ENCODE data around the gene KLRC3.
"Not testable (repeated sequence)": the region's sequence is repeated elsewhere in the genome, so short reads cannot be mapped to it uniquely, and the experiment has no call there.

KLRC3 gene

DNA sequence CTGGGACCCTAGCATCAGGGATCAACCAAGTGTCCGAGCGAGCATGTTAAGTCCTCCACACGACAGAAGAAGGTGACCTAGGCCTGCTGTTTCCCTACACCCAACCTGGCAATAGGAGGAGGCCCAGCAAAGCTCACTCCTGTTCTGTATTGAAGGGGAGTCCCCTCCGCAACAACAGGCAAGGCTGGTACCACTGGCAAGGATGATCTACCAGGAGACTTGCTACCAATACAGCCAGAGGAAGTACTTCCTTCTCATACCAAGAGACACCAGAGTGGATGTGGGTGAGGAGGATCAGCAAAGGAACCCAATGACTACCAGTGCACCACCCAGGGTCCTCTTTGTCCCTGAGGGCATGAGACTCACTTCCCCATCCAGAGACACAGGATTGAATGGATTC, 27.8 kb upstream of the KLRC3 start:
- no peak overlapping the region for H3K4me3 ChIP-seq (ENCODE audit: low read depth, low read length)
- no peak for TF ChIP-seq CTCF (conservative IDR thresholded peaks at IDR 0.05; ENCODE audit: low read depth, low read length)
- no peak for DNase-seq (ENCODE audit: low read depth)

DNA sequence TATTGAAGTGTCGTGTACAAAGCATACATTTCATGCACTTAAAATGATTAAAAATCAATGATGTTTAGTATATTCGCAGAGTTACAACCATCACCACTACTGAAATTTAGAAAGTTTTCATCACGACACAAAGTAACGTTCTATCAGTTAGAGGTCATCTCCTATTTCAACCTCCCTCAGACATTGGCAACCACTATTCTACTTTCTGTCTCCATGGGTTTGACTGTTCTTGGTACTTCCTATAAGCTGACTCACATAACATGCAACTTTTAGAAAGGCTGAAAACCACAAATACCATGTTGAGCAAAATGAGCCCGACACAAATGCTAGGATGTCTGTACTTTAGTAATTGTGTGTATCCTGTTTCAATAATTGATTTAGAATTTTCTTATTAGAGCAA, 25.7 kb upstream of the KLRC3 start:
- peak; percentile 67 for DNase-seq (ENCODE audit: low read depth)
- not testable (repeated sequence) for H3K4me3 ChIP-seq (ENCODE audit: low read depth, low read length)

DNA sequence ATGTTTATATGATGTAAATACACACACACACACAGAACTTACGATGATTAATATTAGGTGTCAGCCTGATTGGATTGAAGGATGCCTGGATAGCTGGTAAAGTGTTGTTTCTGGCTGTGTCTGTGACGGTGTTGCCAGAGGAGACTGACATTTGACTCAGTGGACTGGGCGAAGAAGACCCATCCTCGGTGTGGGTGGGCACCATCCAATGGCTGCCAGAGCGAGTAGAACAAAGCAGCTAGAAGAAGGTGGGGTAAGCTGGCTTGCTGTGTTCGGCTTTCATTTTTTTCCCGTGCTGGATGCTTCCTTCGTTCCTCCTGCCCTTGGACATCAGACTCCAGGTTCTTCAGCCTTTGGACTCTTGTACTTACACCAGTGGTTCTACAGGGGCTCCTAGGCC, 20.7 kb upstream of the KLRC3 start:
- DNase-seq (ENCODE audit: low read depth), result not testable (repeated sequence)

DNA sequence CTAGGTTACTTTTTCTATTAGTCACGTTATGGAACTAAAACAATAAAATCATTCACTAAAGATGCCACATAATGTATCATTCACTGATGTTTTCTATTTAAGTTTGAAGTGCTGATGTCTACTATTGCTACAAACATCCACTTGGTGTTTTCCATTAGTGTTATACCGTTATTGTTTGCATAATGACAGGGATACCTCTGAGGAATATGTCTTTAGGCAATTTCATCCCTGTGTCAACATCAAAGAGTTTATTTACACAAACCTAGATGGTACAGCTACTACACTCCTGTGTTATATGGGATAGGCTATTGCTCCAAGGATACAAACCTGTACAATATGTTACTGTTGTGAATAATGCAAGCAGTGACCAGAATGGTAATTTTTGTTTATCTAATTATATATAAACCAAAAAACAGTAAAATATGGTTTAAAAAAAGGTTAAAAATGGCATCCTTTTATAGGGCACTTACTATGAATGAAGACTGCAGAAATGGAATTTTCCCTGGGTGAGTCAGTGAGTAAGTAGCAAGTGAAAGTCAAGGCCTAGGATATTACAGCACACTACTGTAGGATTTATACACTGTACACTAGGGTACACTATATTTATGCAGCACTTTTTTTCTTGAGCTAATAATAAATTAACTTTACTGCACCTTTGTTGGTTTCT, 19.3 kb upstream of the KLRC3 start:
- not testable (repeated sequence) for H3K4me3 ChIP-seq (ENCODE audit: low read depth, low read length); DNase-seq (ENCODE audit: low read depth)

More for the DNA sequence above, 20.7 kb upstream of the KLRC3 start:
- not testable (repeated sequence) for H3K4me3 ChIP-seq (ENCODE audit: low read depth, low read length)

- not testable (repeated sequence) for H3K4me3 ChIP-seq (ENCODE audit: low read depth, low read length); DNase-seq (ENCODE audit: low read depth)
Measured at GRCh38 chr12:10437601-10438000, 17.2 kb upstream of the KLRC3 start.

GRCh38 chr12:10435816-10436215, 15.4 kb upstream of the KLRC3 start, which contains the start of gene KLRC2:
TSS of gene KLRC2 (minus strand) at chr12:10436010. CDS start at chr12:10435986, 24 bp downstream.
- peak within 1 kb of the TSS; percentile 40 for H3K4me3 ChIP-seq (ENCODE audit: low read depth, low read length)
- peak; percentile 85 for DNase-seq (ENCODE audit: low read depth)

- H3K4me3 ChIP-seq (ENCODE audit: low read depth, low read length), result not testable (repeated sequence)
- peak; percentile 35 for DNase-seq (ENCODE audit: low read depth)
Measured at GRCh38 chr12:10430623-10431022, 10.2 kb upstream of the KLRC3 start.

- not testable (repeated sequence) for DNase-seq (ENCODE audit: low read depth)
Measured at GRCh38 chr12:10425938-10426337, 5.5 kb upstream of the KLRC3 start.

GRCh38 chr12:10424260-10424899, 4.0 kb upstream of the KLRC3 start:
- H3K4me3 ChIP-seq (ENCODE audit: low read depth, low read length), result not testable (repeated sequence)
- DNase-seq (ENCODE audit: low read depth), result peak; percentile 11

More at GRCh38 chr12:10425938-10426337, 5.5 kb upstream of the KLRC3 start:
- not testable (repeated sequence) for H3K4me3 ChIP-seq (ENCODE audit: low read depth, low read length)

DNA sequence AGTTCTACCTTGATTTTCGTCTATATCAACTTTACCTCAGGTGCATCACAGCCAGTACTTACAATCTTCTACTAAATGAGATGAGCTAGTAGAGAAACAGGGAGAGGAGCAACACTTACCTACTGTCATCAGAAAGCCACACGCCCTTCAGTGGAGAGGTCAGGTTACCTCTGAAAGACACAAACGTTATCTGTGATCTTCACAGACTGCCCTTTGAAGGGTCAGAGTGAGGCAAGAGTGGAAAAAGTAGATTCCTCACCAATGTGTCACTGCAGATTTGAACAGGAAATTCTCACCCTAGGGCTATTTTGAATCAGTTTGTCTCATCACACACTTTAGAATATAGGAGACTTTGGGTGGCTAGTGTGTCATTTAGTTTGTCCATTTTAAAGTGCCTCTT, 1.8 kb upstream of the KLRC3 start:
- not testable (repeated sequence) for DNase-seq (ENCODE audit: low read depth); H3K4me3 ChIP-seq (ENCODE audit: low read depth, low read length)

- TF ChIP-seq CTCF (conservative IDR thresholded peaks at IDR 0.05; ENCODE audit: low read depth, low read length), result no peak
- H3K4me3 ChIP-seq (ENCODE audit: low read depth, low read length), result no peak within 1 kb of the TSS
- peak; percentile 95 for DNase-seq (ENCODE audit: low read depth)
Measured at GRCh38 chr12:10409392-10409791, 11.0 kb downstream of the KLRC3 start, which contains the start of gene KLRC4. TSS of gene KLRC4 (minus strand) at chr12:10409757. CDS start at chr12:10409575, 182 bp downstream.

- TF ChIP-seq CTCF (conservative IDR thresholded peaks at IDR 0.05; ENCODE audit: low read depth, low read length), result no peak
- DNase-seq (ENCODE audit: low read depth), result no peak
- no peak overlapping the region for H3K4me3 ChIP-seq (ENCODE audit: low read depth, low read length)
Measured at GRCh38 chr12:10408842-10409241, 11.6 kb downstream of the KLRC3 start.

Data from choroid plexus epithelial cell (primary cell).